Measurements from ENCODE around the gene KIAA0232. TPM values are rescaled to one million over a fixed set of nuclear protein-coding genes. Genes with fewer than 3 reads are reported as not detected.
A peak's percentile ranks its signal among the peaks of the same experiment; 100 is the strongest.

Gene KIAA0232
- total and polyA plus RNA-seq, 4 donors, result 8.9 to 34.4 (median 18.5) TPM

GRCh38 chr4:6909113-6909969 lies 126.8 kb downstream of the KIAA0232 start, which contains the start of gene TBC1D14:
TSS of gene TBC1D14 (plus strand) at chr4:6909826. CDS start at chr4:6923390, 13,564 bp downstream.
- peaks cover 6 to 62% (median 43%) of the 10 kb centered on the region in 4 donors for H3K4me1 ChIP-seq (ENCODE audit: control insufficient read depth in 4 of 4, insufficient read depth in 4 of 4, low read length in 3 of 4)
- H3K9me3 ChIP-seq (ENCODE audit: control insufficient read depth in 4 of 4, low read length in 3 of 4), result no peaks in the 10 kb centered on the region
- DNase-seq (ENCODE audit: low spot score), result peak; percentile 93
- peak within 1 kb of the TSS; percentile 71 to 84 for H3K9ac ChIP-seq (ENCODE audit: low read depth in 1 of 2, low read length in 2 of 2)
- peak within 1 kb of the TSS; percentile 95 to 97 for H3K27ac ChIP-seq (ENCODE audit: low read depth in 1 of 2, low read length in 2 of 2)
- WGBS, result under 1% methylated on average over 108 of the region's 108 CpGs
- H3K36me3 ChIP-seq (ENCODE audit: control insufficient read depth in 4 of 4, insufficient read depth in 3 of 4, low read depth in 1 of 4, low read length in 3 of 4), result no peaks in the 10 kb centered on the region
- TF ChIP-seq ZBTB33 (IDR thresholded peaks at IDR 0.05) (no peak), RAD21 (IDR thresholded peaks at IDR 0.05) (peak in 1 of 2 donors; percentile 42), GABPA (IDR thresholded peaks at IDR 0.05 in 1 of 2, conservative IDR thresholded peaks at IDR 0.05 in 1 of 2) (peak in 1 of 2 donors; percentile 32), FOXA2 (IDR thresholded peaks at IDR 0.05) (no peak), YY1 (IDR thresholded peaks at IDR 0.05) (peak; percentile 97), NR2F2 (IDR thresholded peaks at IDR 0.05) (no peak), SP1 (IDR thresholded peaks at IDR 0.05) (no peak)
- TF ChIP-seq, protein P1, sequence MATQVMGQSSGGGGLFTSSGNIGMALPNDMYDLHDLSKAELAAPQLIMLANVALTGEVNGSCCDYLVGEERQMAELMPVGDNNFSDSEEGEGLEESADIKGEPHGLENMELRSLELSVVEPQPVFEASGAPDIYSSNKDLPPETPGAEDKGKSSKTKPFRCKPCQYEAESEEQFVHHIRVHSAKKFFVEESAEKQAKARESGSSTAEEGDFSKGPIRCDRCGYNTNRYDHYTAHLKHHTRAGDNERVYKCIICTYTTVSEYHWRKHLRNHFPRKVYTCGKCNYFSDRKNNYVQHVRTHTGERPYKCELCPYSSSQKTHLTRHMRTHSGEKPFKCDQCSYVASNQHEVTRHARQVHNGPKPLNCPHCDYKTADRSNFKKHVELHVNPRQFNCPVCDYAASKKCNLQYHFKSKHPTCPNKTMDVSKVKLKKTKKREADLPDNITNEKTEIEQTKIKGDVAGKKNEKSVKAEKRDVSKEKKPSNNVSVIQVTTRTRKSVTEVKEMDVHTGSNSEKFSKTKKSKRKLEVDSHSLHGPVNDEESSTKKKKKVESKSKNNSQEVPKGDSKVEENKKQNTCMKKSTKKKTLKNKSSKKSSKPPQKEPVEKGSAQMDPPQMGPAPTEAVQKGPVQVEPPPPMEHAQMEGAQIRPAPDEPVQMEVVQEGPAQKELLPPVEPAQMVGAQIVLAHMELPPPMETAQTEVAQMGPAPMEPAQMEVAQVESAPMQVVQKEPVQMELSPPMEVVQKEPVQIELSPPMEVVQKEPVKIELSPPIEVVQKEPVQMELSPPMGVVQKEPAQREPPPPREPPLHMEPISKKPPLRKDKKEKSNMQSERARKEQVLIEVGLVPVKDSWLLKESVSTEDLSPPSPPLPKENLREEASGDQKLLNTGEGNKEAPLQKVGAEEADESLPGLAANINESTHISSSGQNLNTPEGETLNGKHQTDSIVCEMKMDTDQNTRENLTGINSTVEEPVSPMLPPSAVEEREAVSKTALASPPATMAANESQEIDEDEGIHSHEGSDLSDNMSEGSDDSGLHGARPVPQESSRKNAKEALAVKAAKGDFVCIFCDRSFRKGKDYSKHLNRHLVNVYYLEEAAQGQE (IDR thresholded peaks at IDR 0.05), result no peak
- H3K4me3 ChIP-seq (ENCODE audit: low read depth in 1 of 3, low read length in 3 of 3), result peak within 1 kb of the TSS; percentile 77 to 88 (median 85)
- H3K27me3 ChIP-seq (ENCODE audit: control insufficient read depth in 4 of 4, insufficient read depth in 4 of 4, low read length in 3 of 4), result no peaks in the 10 kb centered on the region

GRCh38 chr4:6909970-6910339 lies 127.4 kb downstream of the KIAA0232 start:
- no peaks in the 10 kb centered on the region for H3K9me3 ChIP-seq (ENCODE audit: control insufficient read depth in 4 of 4, low read length in 3 of 4)
- peaks cover 7 to 60% (median 43%) of the 10 kb centered on the region in 4 donors for H3K4me1 ChIP-seq (ENCODE audit: control insufficient read depth in 4 of 4, insufficient read depth in 4 of 4, low read length in 3 of 4)
- H3K27ac ChIP-seq (ENCODE audit: low read depth in 1 of 2, low read length in 2 of 2), result peak overlapping the region; percentile 95 to 97
- H3K9ac ChIP-seq (ENCODE audit: low read depth in 1 of 2, low read length in 2 of 2), result peak overlapping the region; percentile 71 to 75
- H3K36me3 ChIP-seq (ENCODE audit: control insufficient read depth in 4 of 4, insufficient read depth in 3 of 4, low read depth in 1 of 4, low read length in 3 of 4), result no peaks in the 10 kb centered on the region
- no peaks in the 10 kb centered on the region for H3K27me3 ChIP-seq (ENCODE audit: control insufficient read depth in 4 of 4, insufficient read depth in 4 of 4, low read length in 3 of 4)
- DNase-seq (ENCODE audit: low spot score), result no peak
- under 1% methylated on average over 58 of the region's 58 CpGs for WGBS
- H3K4me3 ChIP-seq (ENCODE audit: low read depth in 1 of 3, low read length in 3 of 3), result peak overlapping the region; percentile 77 to 88 (median 85)
- no peak for TF ChIP-seq HNF4A (conservative IDR thresholded peaks at IDR 0.05)
- no peak for TF ChIP-seq RAD21 (IDR thresholded peaks at IDR 0.05)
- TF ChIP-seq SP1 (IDR thresholded peaks at IDR 0.05), result no peak
- no peak for TF ChIP-seq HNF4G (IDR thresholded peaks at IDR 0.05)
- no peak for TF ChIP-seq EGR1 (IDR thresholded peaks at IDR 0.05; ENCODE audit: low read depth in 2 of 2)
- TF ChIP-seq, protein P2, sequence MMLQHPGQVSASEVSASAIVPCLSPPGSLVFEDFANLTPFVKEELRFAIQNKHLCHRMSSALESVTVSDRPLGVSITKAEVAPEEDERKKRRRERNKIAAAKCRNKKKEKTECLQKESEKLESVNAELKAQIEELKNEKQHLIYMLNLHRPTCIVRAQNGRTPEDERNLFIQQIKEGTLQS (IDR thresholded peaks at IDR 0.05), result no peak
- no peak for TF ChIP-seq TAF1 (conservative IDR thresholded peaks at IDR 0.05)
- no peak for TF ChIP-seq YY1 (IDR thresholded peaks at IDR 0.05)
- TF ChIP-seq FOXA1 (IDR thresholded peaks at IDR 0.05), result no peak
- TF ChIP-seq JUND (IDR thresholded peaks at IDR 0.05), result no peak
- TF ChIP-seq, protein P3, sequence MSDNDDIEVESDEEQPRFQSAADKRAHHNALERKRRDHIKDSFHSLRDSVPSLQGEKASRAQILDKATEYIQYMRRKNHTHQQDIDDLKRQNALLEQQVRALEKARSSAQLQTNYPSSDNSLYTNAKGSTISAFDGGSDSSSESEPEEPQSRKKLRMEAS (IDR thresholded peaks at IDR 0.05), result no peak
- TF ChIP-seq, protein P1 (IDR thresholded peaks at IDR 0.05), result no peak
- no peak for TF ChIP-seq FOXA2 (IDR thresholded peaks at IDR 0.05)
- no peak for TF ChIP-seq CTCF (IDR thresholded peaks at IDR 0.05; ENCODE audit: low read depth, low read length, missing input control)
- TF ChIP-seq NR2F2 (IDR thresholded peaks at IDR 0.05), result no peak
- no peak for TF ChIP-seq GABPA (IDR thresholded peaks at IDR 0.05 in 1 of 2, conservative IDR thresholded peaks at IDR 0.05 in 1 of 2)
- no peak for TF ChIP-seq RXRA (IDR thresholded peaks at IDR 0.05)
